Pons (tissue), 1 donor: ENCODE results near the gene TENT4A.
A peak's percentile ranks its signal among the peaks of the same experiment; 100 is the strongest.
"Not testable (repeated sequence)": the region's sequence is repeated elsewhere in the genome, so short reads cannot be mapped to it uniquely, and the experiment has no call there.

Experiments
- DNase-seq: peaks from one replicate; pipeline ENCODE4 v3.0.0-alpha.2; 2016; ENCODE audit warnings: low spot score

TENT4A gene

GRCh38 chr5:6713274-6714225, at the start of gene TENT4A:
Gene TENT4A (plus strand): TSS chr5:6713432. CDS start chr5:6713984, 552 bp downstream.
- no peak for DNase-seq

GRCh38 chr5:6666762-6667161, 46.5 kb upstream of the TENT4A start:
- DNase-seq, result no peak

GRCh38 chr5:6667648-6668047, 45.6 kb upstream of the TENT4A start:
- no peak for DNase-seq

- DNase-seq, result not testable (repeated sequence)
Observed at GRCh38 chr5:6668717-6669116, 44.5 kb upstream of the TENT4A start.

DNA sequence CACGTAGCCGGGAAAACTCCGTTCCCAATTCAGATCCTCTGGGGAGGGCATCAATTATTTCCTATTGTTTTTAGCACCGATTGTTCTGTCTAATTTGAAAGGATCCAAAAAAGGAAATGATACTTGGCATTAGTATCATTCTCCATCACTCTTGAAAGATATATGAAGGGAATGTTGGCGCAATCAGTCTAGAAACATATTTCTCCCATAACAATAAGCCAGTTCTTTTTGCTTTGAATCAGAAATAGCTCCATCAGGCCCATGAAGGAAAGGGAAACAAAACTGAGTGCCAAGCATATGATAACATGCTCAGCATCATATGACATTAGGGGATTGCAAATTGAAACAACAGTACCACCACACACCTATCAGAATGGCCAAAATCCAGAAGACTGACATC, 40.2 kb upstream of the TENT4A start:
- DNase-seq, result no peak

GRCh38 chr5:6673963-6674362, 39.3 kb upstream of the TENT4A start:
- DNase-seq, result no peak

- no peak for DNase-seq
Observed at GRCh38 chr5:6674421-6674820, 38.8 kb upstream of the TENT4A start.

GRCh38 chr5:6674886-6675285, 38.3 kb upstream of the TENT4A start:
- DNase-seq, result peak; percentile 19

- no peak for DNase-seq
Observed at GRCh38 chr5:6675784-6676491, 37.3 kb upstream of the TENT4A start.

DNA sequence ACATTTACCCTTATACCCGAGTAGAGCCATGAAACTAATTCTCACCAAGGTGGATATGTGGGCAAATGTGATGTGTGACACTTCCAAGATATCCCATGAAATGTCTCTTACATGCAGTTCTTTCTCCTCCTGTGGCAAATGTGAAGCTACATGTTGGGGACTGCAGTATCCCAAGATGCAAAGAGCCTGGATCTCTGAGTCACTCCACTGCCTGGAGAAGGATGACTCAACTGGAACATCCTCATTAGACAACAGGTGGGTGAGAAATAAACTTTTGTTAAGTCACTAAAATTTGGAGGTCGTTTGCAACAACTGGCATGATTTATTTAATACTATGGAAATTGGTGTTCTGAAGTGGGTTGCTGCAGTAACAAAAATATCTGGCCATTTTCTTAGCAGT, 36.5 kb upstream of the TENT4A start:
- DNase-seq, result no peak

- no peak for DNase-seq
Observed at GRCh38 chr5:6678385-6678784, 34.8 kb upstream of the TENT4A start.

- no peak for DNase-seq
Observed at GRCh38 chr5:6680922-6681321, 32.3 kb upstream of the TENT4A start.

DNA sequence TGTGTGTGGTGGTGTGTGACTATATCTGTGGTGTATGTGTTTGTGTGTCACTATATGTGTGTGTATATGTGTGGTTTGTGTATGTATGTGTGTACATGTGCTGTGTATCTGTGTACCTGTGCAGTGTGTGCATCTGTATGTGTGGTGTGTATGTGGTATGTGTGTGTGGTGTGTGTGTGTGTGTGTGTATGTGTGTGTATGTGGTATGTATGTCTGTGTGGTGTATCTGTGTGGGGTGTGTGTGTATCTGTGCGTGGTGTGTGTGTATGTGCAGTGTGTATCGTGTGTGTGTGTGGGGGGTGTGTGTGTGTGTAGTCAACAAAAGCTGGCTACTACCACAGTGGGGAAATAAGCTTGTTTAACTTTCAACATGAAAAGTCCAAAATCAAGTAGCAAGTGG, 31.6 kb upstream of the TENT4A start:
- no peak for DNase-seq

- DNase-seq, result no peak
Observed at GRCh38 chr5:6682239-6682638, 31.0 kb upstream of the TENT4A start.

DNA sequence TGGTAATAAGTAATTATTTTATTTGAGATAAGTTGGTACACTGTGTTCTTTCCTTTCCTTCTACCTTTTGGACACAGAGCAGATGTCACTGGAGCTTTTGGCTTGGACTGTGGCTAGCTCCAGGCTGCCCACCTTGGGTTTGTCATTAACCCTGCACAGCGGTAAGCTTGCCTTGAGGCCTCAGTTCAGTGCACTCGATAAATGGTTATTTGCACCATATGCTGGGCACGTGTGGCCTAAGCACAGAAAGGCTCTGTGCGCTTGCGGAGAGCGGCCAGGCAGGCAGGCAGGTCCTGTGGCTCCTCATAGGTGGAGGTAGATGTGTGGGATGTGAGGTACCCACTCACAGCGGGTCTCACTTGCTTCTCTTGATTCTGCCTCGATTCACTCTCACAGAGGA, 30.0 kb upstream of the TENT4A start:
- no peak for DNase-seq

DNA sequence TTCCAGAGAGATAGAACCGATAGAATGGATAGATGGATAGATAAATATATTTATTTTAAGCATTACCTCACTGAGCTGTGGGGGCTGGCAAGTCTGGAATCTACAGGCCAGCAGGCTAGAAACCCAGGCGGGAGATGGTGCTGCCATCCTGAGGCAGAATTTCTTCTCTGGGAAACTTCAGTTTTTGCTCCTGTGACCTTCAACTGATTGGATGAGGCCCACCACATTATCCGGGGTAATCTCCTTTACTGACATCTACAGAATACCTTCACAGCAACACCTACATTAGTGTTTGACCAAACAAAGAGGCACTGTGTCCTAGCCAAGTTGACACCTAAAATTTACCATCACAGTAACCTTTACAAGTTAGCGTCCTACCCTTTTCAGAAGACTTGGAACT, 29.2 kb upstream of the TENT4A start:
- DNase-seq, result no peak

GRCh38 chr5:6686501-6686900, 26.7 kb upstream of the TENT4A start:
- DNase-seq, result no peak

- DNase-seq, result no peak
Observed at GRCh38 chr5:6686915-6687409, 26.3 kb upstream of the TENT4A start.

- DNase-seq, result no peak
Observed at GRCh38 chr5:6687505-6687904, 25.7 kb upstream of the TENT4A start.

DNA sequence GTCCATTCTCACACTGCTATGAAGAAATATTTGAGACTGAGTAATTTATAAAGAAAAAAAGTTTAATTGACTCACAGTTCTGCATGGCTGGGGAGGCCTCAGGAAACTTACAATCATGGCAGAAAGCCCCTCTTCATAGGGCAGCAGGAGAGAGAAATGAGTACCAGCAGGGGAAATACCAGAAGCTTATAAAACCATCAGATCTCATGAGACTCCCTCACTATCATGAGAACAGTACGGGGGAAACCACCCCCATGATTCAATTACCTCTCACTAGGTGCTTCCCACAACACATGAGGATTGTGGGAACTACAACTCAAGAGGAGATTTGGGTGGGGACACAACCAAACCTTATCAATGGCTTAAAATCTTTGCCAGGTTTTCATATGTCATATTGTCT, 20.3 kb upstream of the TENT4A start:
- DNase-seq, result no peak

DNA sequence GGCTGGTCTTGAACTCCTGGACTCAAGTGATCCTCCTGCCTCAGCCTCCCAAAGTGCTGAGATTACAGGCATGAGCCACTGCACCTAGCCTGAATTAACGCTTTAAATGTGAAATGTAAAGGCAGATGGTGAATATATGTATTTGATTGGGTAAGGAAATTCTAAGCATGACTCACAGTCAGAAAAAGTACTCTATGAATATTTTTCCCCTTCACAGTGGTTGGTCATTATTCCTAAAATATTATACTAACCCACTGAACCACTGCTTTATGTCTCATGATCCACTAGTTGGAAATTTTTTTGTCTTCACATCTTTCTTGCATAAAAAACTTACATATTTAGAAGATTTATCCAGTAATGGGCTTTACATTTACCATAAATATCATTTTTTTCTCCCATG, 14.5 kb upstream of the TENT4A start:
- no peak for DNase-seq

DNA sequence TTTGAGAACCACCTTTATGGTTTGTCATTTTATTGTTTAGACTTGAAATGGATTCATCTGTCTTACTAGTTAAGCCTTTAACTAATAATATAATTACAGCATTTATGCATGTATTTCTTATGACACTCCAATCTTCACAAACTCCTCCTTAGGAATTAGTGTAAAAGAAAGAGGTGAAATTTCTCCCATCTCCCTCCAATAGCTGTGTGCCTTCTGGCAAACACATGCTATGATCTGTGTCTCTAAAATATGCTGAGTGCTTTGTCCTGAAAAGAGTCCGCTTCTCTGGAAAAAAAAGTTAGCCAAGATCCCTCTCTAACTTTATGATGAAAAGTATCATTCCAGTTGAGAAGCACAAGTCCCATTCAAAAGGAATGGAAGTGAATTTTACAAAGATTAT, 13.9 kb upstream of the TENT4A start:
- no peak for DNase-seq

GRCh38 chr5:6700074-6700684, 13.1 kb upstream of the TENT4A start:
- no peak for DNase-seq
